GM21786 (cell line): ENCODE results near the gene RNASE3.
"Not testable (repeated sequence)": the region's sequence is repeated elsewhere in the genome, so short reads cannot be mapped to it uniquely, and the experiment has no call there.

Experiments used
- ATAC-seq: cut with Tn5 transposase; IDR thresholded peaks from one replicate; pipeline ENCODE4 v1.9.1; 2021; ENCODE audit not compliant: unreplicated experiment

RNASE3 gene

GRCh38 chr14:20910822-20911221 is 19.6 kb downstream of the RNASE3 start:
- ATAC-seq = not testable (repeated sequence)

GRCh38 chr14:20919038-20919756 is 28.0 kb downstream of the RNASE3 start:
- not testable (repeated sequence) for ATAC-seq

GRCh38 chr14:20923766-20924297 is 32.6 kb downstream of the RNASE3 start:
- ATAC-seq = not testable (repeated sequence)

GRCh38 chr14:20934148-20934762 is 43.1 kb downstream of the RNASE3 start:
- no peak for ATAC-seq

- ATAC-seq = no peak
Measured at GRCh38 chr14:20935303-20935984, 44.3 kb downstream of the RNASE3 start.
